Measurements from ENCODE around the gene ZNF214. TPM values are rescaled to one million over a fixed set of nuclear protein-coding genes. Genes with fewer than 3 reads are reported as not detected.
"Not testable (repeated sequence)": the region's sequence is repeated elsewhere in the genome, so short reads cannot be mapped to it uniquely, and the experiment has no call there.

ZNF214 gene
- total RNA-seq, 2 donors from 2014 or later, result not detected

GRCh38 chr11:6995703-6996102 is 24.4 kb downstream of the ZNF214 start:
- no peak for DNase-seq (ENCODE audit: low spot score in 2 of 2)
- ATAC-seq, result no peak
- no peaks in the 10 kb centered on the region for H3K36me3 Mint-ChIP-seq
- no peak overlapping the region for H3K27ac Mint-ChIP-seq
- H3K9me3 Mint-ChIP-seq, result no peaks in the 10 kb centered on the region

- ATAC-seq (no peak), DNase-seq (ENCODE audit: low spot score in 2 of 2) (no peak)
- Mint-ChIP-seq H3K27ac (no peak overlapping the region), H3K36me3 (no peaks in the 10 kb centered on the region), H3K9me3 (no peaks in the 10 kb centered on the region)
Measured at GRCh38 chr11:6992457-6993417, 27.4 kb downstream of the ZNF214 start.

GRCh38 chr11:6992026-6992425 is 28.1 kb downstream of the ZNF214 start:
- Mint-ChIP-seq H3K9me3 (no peaks in the 10 kb centered on the region), H3K27ac (no peak overlapping the region), H3K36me3 (no peaks in the 10 kb centered on the region)
- ATAC-seq (no peak), DNase-seq (ENCODE audit: low spot score in 2 of 2) (no peak)

- DNase-seq (ENCODE audit: low spot score in 2 of 2), result no peak
- Mint-ChIP-seq H3K36me3 (no peaks in the 10 kb centered on the region), H3K27ac (no peak overlapping the region), H3K9me3 (no peaks in the 10 kb centered on the region)
- no peak for ATAC-seq
Measured at GRCh38 chr11:6991227-6991626, 28.9 kb downstream of the ZNF214 start.

GRCh38 chr11:6988506-6988905 is 31.6 kb downstream of the ZNF214 start:
- DNase-seq (ENCODE audit: low spot score in 2 of 2), result no peak
- Mint-ChIP-seq H3K27ac (no peak overlapping the region), H3K36me3 (no peaks in the 10 kb centered on the region), H3K9me3 (no peaks in the 10 kb centered on the region)
- no peak for ATAC-seq

GRCh38 chr11:6986487-6986886 is 33.7 kb downstream of the ZNF214 start:
- DNase-seq (ENCODE audit: low spot score in 2 of 2) (no peak), ATAC-seq (no peak)
- H3K9me3 Mint-ChIP-seq, result no peaks in the 10 kb centered on the region
- no peak overlapping the region for H3K27ac Mint-ChIP-seq
- no peaks in the 10 kb centered on the region for H3K36me3 Mint-ChIP-seq

- no peak for DNase-seq (ENCODE audit: low spot score in 2 of 2)
- Mint-ChIP-seq H3K27ac (no peak overlapping the region), H3K9me3 (no peaks in the 10 kb centered on the region), H3K36me3 (no peaks in the 10 kb centered on the region)
- no peak for ATAC-seq
Measured at GRCh38 chr11:6979365-6979764, 40.8 kb downstream of the ZNF214 start.

- H3K36me3 Mint-ChIP-seq; DNase-seq (ENCODE audit: low spot score in 2 of 2); ATAC-seq; H3K27ac Mint-ChIP-seq; H3K9me3 Mint-ChIP-seq: not testable (repeated sequence)
Measured at GRCh38 chr11:6969854-6970253, 50.3 kb downstream of the ZNF214 start.

GRCh38 chr11:6968816-6969215 is 51.3 kb downstream of the ZNF214 start:
- Mint-ChIP-seq H3K36me3 (no peaks in the 10 kb centered on the region), H3K27ac (no peak overlapping the region), H3K9me3 (peaks cover 0 to 9% of the 10 kb centered on the region in 2 donors)
- no peak for ATAC-seq
- no peak for DNase-seq (ENCODE audit: low spot score in 2 of 2)

- no peak for ATAC-seq
- Mint-ChIP-seq H3K27ac (no peak overlapping the region), H3K9me3 (peaks cover 0 to 4% of the 10 kb centered on the region in 2 donors), H3K36me3 (no peaks in the 10 kb centered on the region)
- no peak for DNase-seq (ENCODE audit: low spot score in 2 of 2)
Measured at GRCh38 chr11:6962673-6963072, 57.5 kb downstream of the ZNF214 start.

- H3K27ac Mint-ChIP-seq, result no peak overlapping the region
- no peaks in the 10 kb centered on the region for H3K36me3 Mint-ChIP-seq
- DNase-seq (ENCODE audit: low spot score in 2 of 2), result no peak
- peaks cover 0 to 4% of the 10 kb centered on the region in 2 donors for H3K9me3 Mint-ChIP-seq
- ATAC-seq, result no peak
Measured at GRCh38 chr11:6962141-6962540, 58.0 kb downstream of the ZNF214 start.

- DNase-seq (ENCODE audit: low spot score in 2 of 2); ATAC-seq; H3K27ac Mint-ChIP-seq; H3K9me3 Mint-ChIP-seq; H3K36me3 Mint-ChIP-seq: not testable (repeated sequence)
Measured at GRCh38 chr11:6954248-6954647, 65.9 kb downstream of the ZNF214 start.

Other genes starting within 250 kb of the ZNF214 start
- not detected for gene OR2AG2, start 248.4 kb downstream of the ZNF214 start, total RNA-seq
- gene OR2AG1, start 237.3 kb downstream of the ZNF214 start, total RNA-seq, result not detected
- under 1 TPM; 0.09 to 0.10 TPM for gene OR6A2, start 220.7 kb downstream of the ZNF214 start, total RNA-seq
- not detected for gene OR10A5, start 174.7 kb downstream of the ZNF214 start, total RNA-seq
- under 1 TPM in 1 of 2 donors, not detected in 1; 0.10 TPM for gene OR10A2, start 157.3 kb downstream of the ZNF214 start, total RNA-seq
- gene OR10A4, start 143.7 kb downstream of the ZNF214 start, total RNA-seq, result not detected
- gene OR2D2, start 127.8 kb downstream of the ZNF214 start, total RNA-seq, result under 1 TPM in 1 of 2 donors, not detected in 1; 0.37 TPM
- gene OR2D3, start 99.3 kb downstream of the ZNF214 start, total RNA-seq, result not detected
- gene ZNF215, start 93.9 kb downstream of the ZNF214 start, total RNA-seq, result 1 to 10 TPM; 1.5 to 1.8 TPM
- under 1 TPM; 0.07 to 0.21 TPM for gene NLRP14, start 133 bp upstream of the ZNF214 start, total RNA-seq
- not detected for gene RBMXL2, start 68.7 kb upstream of the ZNF214 start, total RNA-seq
- under 1 TPM in 1 of 2 donors, not detected in 1; 0.08 TPM for gene SYT9, start 231.6 kb upstream of the ZNF214 start, total RNA-seq

All from activated naive CD4-positive, alpha-beta T cell treated with anti-CD3 and anti-CD28 coated beads, Interleukin-2, amount 50 U/mL, for 72 hours (primary cell).